PFSK-1 (cell line): ENCODE measurements around the gene ADGRG3.

Source experiments
- FOXP2 ChIP-seq: optimal IDR thresholded peaks from 2 replicates; pipeline ENCODE3; 2011; ENCODE audit warnings: borderline replicate concordance, control low read depth, inconsistent platforms; ENCODE audit not compliant: insufficient read depth; ENCODE audit errors: extremely low read length, extremely low read depth
- POLR2AphosphoS5 ChIP-seq: IDR thresholded peaks from 2 replicates; pipeline ENCODE4 v1.6.1; 2012; ENCODE audit warnings: low read depth, mild to moderate bottlenecking, control low read depth, low read length, moderate library complexity
- REST ChIP-seq, 2 experiments: IDR thresholded peaks; 2 replicates each; pipeline versions ENCODE4 v1.6.1 to v1.8.0; 2011 to 2012; ENCODE audit warnings: low read depth in 2 of 2, low read length in 2 of 2, control low read depth in 1 of 2, inconsistent platforms in 1 of 2, mild to moderate bottlenecking in 1 of 2, moderate library complexity in 1 of 2; ENCODE audit not compliant: insufficient read depth in 1 of 2
- SIN3A ChIP-seq: IDR thresholded peaks from 2 replicates; pipeline ENCODE4 v1.6.1; 2012; ENCODE audit warnings: mild to moderate bottlenecking, low read length, moderate library complexity, borderline replicate concordance; ENCODE audit not compliant: insufficient read depth
- TAF1 ChIP-seq: IDR thresholded peaks from 2 replicates; pipeline ENCODE4 v1.6.1; 2012; ENCODE audit warnings: low read length, control low read depth, borderline replicate concordance; ENCODE audit not compliant: insufficient read depth

- TF ChIP-seq FOXP2, result no peak
- TF ChIP-seq SIN3A, result no peak
- TF ChIP-seq TAF1, result no peak
- no peak for TF ChIP-seq REST (IDR thresholded peaks at IDR 0.05; ENCODE audit: insufficient read depth in 1 of 2, low read depth in 2 of 2, low read length in 2 of 2)
- TF ChIP-seq POLR2AphosphoS5, result no peak
These were observed 29.7 kb upstream of the ADGRG3 start for GRCh38 chr16:57638381-57638780.
